GM21723 (cell line): Measurements from ENCODE around the gene EIF4A3.
"Not testable (repeated sequence)": the region's sequence is repeated elsewhere in the genome, so short reads cannot be mapped to it uniquely, and the experiment has no call there.

ENCODE experiments used
- ATAC-seq: cut with Tn5 transposase; IDR thresholded peaks from one replicate; pipeline ENCODE4 v1.9.1; 2021; ENCODE audit warnings: mild to moderate bottlenecking, moderate library complexity; ENCODE audit not compliant: unreplicated experiment

EIF4A3 gene

DNA sequence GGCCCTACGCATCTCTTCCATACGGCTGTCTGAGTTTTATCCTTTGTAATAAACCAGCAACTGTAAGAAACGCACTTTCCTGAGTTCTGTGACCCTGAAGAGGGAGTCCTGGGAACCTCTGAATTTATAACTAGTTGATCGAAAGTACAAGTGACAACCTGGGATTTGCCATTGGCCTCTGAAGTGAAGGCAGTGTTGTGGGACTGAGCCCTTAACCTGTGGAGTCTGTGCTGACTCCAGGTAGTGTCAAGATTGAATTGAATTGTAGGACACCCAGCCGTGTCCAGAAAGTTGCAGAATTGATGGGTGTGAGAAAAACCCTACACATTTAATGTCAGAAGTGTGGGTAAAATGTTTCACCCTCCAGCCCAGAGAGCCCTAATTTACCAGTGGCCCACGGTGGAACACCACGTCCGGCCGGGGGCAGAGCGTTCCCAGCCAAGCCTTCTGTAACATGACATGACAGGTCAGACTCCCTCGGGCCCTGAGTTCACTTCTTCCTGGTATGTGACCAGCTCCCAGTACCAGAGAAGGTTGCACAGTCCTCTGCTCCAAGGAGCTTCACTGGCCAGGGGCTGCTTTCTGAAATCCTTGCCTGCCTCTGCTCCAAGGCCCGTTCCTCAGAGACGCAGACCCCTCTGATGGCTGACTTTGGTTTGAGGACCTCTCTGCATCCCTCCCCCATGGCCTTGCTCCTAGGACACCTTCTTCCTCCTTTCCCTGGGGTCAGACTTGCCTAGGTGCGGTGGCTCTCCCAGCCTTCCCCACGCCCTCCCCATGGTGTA, 44.1 kb downstream of the EIF4A3 start:
- no peak for ATAC-seq

DNA sequence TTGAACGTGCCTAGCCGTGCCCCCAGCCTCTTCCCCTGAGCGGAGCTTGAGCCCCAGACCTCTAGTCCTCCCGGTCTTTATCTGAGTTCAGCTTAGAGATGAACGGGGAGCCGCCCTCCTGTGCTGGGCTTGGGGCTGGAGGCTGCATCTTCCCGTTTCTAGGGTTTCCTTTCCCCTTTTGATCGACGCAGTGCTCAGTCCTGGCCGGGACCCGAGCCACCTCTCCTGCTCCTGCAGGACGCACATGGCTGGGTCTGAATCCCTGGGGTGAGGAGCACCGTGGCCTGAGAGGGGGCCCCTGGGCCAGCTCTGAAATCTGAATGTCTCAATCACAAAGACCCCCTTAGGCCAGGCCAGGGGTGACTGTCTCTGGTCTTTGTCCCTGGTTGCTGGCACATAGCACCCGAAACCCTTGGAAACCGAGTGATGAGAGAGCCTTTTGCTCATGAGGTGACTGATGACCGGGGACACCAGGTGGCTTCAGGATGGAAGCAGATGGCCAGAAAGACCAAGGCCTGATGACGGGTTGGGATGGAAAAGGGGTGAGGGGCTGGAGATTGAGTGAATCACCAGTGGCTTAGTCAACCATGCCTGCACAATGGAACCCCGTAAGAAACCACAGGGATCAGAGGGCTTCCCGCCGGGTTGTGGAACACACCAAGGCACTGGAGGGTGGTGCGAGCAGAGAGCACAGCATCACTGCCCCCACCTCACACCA, 44.8 kb downstream of the EIF4A3 start:
- peak; percentile 10 for ATAC-seq

DNA sequence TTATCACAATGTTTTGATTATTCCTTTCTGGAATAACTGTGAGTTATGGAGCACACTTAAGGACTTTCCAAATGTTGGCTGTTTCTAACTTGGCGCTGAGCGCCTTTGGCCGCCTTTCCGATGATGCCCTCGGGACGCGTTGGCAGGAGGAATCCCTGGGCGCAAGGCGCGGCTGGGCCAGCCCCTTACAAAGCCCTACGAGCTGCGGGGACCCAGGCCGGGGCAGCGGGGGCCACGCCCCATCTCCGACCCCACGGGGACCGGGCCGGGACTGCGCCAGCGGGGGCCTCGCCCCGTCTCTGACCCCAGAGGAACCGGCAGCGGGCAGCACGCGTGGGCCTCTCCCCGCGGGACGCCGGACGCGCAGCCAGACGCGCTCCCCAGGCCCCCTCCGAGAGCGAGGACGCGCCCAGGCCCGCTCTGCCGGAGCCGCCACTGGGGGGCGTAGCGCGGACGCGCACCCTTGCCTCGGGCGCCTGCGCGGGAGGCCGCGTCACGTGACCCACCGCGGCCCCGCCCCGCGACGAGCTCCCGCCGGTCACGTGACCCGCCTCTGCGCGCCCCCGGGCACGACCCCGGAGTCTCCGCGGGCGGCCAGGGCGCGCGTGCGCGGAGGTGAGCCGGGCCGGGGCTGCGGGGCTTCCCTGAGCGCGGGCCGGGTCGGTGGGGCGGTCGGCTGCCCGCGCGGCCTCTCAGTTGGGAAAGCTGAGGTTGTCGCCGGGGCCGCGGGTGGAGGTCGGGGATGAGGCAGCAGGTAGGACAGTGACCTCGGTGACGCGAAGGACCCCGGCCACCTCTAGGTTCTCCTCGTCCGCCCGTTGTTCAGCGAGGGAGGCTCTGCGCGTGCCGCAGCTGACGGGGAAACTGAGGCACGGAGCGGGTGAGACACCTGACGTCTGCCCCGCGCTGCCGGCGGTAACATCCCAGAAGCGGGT, 45.6 kb downstream of the EIF4A3 start, which contains the start of gene GAA:
Gene GAA (plus strand): TSS at position 571 of the 935 bp plus-strand sequence. CDS start 3,006 bp downstream, outside the sequence.
- ATAC-seq: peak; percentile 59

DNA sequence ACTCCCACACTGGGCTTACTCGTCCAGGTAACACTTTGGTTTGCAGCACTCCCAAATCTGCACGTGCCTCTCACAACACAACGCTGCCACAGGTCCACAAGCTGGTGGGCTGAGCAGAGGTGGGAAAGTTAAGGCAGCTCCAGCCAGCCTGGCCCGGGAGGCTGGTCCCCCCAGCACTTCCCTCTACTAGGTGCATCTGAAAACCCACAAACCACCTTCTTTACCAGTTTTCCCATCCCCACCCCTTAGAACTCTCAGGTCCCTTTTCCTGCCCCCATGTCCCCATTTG, 46.9 kb downstream of the EIF4A3 start:
- ATAC-seq: no peak

DNA sequence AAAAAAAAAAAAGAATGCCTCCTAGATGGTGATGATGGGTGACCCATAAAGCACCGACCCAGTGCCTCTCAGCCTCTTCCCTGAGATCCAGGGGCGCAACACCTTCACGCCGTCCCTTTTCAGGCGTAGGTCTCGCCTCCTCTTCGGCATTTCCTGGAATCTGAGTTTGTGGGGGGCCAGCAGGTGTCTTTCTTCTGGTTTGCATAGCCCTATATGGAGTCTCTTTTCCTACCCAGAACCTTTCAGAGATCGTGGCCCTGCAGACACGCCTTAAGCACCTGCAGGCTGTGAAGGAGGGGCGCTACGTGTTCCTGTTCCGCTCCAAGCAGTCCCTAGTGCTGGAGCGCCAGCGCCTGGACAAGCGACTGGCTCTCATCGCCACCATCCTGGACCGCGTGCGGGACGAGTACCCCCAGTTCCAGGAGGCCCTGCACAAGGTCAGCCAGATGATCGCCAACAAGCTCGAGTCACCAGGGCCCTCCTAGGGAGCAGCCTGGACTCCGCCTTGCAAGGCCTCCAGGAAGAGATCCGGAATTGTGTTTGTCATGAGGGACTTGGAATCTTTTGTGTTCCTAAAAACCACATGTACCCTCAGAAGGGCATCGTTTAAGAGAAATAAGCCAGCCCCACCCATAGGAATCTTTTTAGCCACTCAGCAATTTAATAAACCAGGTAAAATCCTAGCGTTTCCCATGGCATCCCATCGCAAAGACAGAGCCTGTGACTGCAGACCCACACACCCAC, 47.5 kb downstream of the EIF4A3 start:
- no peak for ATAC-seq

DNA sequence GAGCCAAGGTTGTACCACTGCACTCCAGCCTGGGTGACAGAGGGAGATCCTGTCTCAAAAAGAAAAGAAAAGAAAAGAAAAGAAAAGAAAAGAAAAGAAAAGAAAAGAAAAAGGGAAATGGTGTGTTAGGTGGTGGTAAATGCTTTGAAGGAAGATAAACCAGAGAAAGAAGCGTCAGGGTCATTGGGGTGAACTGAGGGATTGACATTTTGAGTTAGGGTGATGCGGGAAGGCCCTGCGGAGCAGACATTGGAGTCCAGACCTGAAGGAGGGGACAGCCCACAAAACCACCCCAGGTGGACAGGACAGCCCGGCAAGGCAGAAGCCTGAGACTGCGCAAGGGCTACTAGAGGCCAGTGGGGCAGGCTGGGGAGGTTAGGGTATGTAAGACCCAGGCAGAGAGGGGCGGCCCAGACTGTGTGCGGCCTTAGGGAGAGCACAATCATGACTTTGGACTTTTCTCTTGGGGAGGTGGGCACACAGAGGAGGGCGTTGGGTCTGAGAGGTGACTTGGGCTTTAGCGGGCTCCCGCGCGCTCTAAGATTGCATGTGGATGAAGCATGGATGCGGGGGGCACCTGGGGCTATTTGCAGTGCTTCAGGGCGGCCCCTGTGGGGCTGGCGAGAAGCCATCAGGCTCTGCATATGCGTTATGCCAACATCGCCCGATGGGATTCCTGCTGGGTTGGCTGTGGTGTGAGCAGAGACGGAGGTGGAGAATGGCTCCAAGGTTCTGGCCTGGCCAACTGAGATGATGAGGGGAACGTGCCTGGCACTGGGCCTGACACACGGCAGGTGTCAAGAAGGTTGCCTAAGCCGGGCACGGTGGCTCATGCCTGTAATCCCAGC, 48.9 kb downstream of the EIF4A3 start:
- no peak for ATAC-seq

DNA sequence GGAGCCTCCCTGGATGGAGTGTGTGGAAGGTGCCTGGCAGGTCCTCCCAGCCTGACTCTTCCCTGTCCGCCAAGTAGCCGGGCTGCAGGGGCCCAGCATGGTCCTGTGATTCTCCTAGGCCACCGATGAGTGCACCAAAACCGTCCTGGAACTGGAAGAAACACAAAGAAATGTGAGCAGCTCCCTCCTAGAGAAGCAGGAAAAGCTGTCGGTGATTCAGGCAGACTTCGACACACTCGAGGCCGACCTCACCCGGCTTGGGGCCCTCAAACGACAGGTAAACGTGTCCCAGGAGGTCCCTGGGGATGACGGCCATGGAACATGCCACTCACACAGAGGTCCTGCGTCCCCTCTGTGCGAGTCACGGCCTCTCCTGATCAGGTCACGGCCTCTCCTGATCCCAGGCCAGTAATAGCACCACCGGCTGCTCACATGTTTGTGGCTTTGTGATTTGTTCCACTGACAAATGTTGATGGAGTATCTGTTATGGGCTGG, 49.8 kb downstream of the EIF4A3 start:
- ATAC-seq: no peak

DNA sequence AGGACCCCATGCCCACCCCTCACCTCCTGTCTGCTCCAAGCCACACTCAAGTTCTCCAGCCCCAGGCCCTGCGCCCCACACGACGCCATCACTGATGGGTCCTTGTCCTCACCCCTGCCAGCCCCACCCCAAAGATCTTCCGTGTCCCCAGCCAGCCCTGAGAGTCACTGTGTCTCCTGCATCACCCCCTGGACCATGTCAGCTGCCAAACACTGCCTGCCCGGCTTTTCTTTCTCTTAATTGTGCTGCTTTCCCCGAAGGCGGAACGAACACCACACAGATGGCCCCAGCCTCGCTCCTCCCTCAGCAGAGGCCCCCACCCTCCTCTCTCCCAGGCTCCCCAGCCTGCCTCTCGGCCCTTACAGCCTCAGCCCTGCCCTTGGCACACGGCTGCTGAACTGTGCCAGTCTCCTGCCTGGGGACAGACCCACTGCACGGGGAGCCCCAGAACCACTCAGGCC, 50.3 kb downstream of the EIF4A3 start:
- ATAC-seq: no peak

DNA sequence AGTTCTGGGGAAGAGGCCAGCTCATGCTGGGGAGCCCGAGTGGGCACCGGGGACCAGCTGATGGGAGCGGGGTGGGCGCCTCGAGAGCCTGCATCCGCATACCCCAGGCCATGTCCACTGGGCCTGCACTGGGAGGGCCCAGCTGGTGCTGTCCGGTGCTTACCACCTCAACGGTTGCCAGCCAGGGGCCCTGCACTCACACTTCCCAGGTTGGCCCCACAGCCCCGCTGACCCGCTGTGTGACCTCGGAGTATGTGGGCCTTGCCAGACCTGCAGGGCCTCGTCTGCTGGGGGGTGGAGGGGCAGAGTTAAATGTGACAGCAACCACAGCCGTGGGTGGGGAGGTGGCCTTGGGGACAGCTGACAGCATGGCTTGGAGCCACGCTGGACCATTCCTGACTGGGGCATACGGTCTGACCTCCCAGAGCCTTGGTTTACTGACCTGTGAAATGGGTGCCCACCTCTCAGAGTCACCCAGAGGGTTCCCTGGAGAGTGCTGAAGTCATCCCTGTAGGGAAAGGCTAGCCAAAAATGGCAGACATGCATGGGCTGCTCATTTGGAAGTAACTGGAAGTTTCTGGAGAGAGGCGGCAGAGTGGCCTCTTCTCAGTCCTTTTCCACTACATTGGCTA, 51.0 kb downstream of the EIF4A3 start:
- no peak for ATAC-seq

DNA sequence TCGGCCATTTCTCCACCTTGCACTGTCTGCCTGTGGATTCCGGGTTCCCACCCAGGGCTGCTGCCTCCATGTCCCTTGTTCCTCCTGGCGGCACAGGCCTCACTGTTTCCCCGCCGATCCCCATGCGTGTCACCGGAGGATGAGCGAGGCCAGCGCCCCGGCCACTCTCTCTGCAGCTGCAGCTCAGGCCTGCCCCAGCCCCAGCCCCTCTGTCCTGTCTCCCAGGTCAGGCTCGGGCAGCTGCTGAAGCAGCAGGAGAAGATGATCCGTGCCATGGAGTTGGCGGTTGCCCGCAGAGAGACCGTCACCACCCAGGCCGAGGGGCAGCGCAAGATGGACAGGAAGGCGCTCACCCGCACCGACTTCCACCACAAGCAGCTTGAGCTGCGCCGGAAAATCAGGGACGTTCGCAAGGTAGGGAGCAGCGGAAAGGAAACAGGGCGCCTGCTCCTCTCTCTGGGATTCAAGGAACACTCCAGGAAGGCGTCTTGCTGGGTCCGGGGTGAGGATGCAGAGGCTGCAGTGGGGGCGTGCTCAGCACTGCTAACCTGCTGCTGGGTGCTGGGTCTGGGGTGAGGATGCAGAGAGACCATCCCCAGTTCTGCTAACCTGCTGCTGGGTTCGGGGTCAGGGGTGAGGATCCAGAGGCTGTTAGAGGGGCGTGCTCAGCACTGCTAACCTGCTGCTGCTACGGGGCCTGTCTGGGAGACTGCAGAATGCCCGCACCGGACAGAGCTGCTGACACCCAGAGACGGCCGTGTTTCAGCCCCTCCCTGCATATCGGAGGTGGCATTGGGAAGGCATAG, 51.7 kb downstream of the EIF4A3 start:
- ATAC-seq: no peak

DNA sequence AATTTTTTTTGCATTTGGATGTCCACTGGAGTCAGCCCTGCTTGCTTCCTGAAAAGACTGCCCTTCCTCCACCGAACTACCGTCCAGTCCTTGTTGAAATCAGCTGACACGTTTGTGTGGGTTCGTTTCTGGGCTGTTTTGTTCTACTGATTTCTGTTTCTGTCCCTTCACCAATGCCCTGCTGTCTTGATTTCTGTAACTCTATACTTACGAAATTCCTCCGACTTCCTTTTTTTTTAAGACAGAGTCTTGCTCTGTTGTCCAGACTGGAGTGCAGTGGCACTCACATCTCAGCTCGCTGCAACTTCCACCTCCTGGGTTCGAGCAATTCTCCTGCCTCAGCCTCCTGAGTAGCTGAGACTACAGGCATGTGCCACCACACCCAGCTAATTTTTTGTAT, 54.0 kb downstream of the EIF4A3 start:
- no peak for ATAC-seq

DNA sequence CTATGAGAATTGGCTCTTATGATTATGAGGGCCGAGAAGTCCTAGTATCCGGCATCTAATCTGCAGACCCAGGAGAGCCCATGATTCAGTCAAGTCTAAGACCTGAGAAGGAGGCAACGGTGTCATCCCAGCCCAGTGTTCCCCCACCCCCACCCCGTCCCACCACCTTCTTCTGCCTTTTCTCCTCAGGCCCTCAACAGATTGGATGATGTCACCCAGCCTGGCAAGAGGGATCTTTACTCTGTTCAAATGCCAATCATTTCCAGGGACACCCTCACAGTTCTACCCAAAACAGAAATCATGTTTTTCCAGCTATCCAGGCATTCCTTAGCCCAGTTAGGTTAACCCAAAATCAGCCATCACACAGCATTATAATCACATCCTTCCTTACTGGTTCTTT, 55.6 kb downstream of the EIF4A3 start:
- ATAC-seq: no peak

DNA sequence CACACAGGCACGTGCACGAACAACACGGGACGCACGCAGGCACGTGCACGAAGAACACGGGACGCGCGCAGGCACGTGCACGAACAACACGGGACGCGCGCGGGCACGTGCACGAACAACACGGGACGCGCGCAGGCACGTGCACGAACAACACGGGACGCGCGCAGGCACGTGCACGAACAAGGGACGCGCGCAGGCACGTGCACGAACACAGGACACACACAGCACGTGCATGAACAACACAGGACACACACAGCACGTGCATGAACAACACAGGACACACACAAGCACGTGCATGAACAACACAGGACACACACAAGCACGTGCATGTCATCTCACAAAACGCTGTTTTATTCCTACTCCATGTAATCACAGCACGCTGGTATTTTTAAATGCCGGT, 56.8 kb downstream of the EIF4A3 start:
- not testable (repeated sequence) for ATAC-seq

DNA sequence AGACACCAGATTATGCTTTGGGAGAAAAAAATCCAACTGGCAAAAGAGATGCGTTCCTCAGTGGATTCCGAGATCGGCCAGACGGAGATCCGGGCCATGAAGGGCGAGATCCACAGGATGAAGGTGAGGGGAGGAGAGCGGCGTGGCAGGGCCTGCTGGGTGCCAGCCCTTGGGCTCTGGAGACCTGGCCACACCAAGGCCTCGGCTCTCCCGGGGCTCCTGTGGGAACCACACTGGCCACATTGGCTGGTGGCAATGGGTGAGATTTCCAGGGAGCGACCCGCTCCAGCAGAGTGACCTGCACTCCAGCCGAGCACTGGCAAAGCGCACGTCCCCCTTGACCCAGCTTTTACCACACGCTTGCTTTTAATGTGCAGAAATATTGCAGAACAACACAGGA, 57.2 kb downstream of the EIF4A3 start:
- ATAC-seq: no peak

DNA sequence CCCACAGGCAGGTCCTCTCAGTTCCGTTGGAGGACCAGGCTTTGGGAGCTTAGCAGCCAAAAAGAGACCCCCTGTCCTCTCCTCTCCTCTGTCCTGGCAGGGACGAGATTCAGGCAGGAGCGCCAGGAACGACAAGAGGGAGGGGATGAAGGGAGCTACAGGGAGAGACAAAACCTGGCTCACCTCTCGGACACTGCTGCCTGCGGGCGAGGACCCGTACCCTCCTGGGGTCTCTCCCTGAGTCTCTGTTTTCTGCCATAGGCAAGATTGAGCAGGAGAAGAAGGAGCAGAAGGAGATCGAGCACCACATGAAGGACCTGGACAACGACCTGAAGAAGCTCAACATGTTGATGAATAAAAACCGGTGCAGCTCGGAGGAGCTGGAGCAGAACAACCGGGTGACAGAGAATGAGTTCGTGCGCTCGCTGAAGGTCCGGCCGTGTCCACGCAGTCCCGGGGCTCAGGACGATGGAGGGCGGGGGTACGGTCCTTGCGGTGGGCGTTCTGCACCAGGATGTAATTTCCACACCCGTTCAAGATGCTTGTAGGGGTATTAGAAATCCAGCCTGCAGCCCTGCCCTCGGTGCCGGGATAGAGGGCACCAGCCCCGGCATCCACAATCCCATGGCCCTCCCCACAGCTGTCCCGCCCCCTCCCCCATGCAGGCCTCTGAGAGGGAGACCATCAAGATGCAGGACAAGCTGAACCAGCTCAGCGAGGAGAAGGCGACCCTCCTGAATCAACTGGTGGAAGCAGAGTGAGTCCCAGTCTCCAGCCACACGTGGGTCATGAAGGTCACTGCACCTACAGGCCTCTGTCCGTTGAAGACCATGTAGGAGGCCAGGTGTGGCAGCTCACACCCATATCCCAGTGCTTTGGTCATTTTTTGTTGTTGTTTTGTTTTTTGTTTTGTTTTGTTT, 59.3 kb downstream of the EIF4A3 start:
- ATAC-seq: no peak

DNA sequence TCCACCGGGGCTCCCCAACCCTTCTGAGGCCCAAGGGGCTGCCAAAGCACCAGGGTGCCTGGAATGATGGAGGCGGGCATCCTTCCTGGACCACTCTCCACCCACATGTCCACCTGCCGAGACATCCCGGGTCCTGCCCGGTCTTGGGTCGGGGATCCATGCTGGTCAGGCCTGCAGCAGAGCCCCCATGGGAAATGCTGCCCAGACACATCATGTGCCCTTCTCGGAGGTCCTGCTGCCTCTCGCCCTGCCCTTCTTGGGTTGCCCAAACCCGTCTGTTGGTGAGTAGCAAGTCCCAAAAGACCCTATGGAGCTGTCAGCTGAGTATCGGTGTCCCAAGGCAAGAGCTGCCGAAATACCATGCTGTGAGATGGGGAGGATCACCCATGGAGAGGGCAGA, 60.3 kb downstream of the EIF4A3 start:
- ATAC-seq: no peak

DNA sequence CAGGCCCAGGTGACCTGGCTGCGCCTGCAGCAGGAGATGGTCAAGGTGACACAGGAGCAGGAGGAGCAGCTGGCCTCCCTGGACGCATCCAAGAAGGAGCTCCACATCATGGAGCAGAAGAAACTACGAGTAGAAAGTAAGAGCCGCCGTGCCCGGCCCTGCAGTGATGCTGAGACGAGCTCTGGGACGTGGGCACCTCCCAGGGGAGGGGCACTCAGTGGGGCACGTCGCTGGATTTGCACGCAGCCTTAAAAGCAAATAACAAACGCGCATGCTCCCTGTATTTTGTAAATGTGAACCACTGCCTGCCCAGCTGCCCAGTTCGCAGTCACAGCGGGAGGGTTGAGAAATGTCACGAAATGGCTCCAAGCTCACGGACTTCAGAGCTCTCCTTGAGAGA, 60.8 kb downstream of the EIF4A3 start:
- no peak for ATAC-seq
